Daoy (cell line): ENCODE results near the gene UBA1. TPM values are rescaled to one million over a fixed set of nuclear protein-coding genes. Genes with fewer than 3 reads are reported as not detected.
A peak's percentile ranks its signal among the peaks of the same experiment; 100 is the strongest.

Experiments used
- DNase-seq: peaks from one replicate; pipeline ENCODE4 v3.0.0-alpha.2; 2015; ENCODE audit warnings: low read depth
- total RNA-seq: library from RNA; depleted of rRNA; stranded (reverse); fragments of >200 nt; shearing (Covaris generic); gene quantifications from 2 replicates; pipeline ENCODE4 v1.2.3, GENCODE V29; 2014; rRNA removed

The UBA1 gene
- 122 and 130 TPM in 2 replicates for total RNA-seq

GRCh38 chrX:47193475-47194193, at the start of gene UBA1:
Gene UBA1 (plus strand): TSS chrX:47193829. CDS start chrX:47198803, 4,974 bp downstream.
- peak; percentile 90 for DNase-seq

- no peak for DNase-seq
Observed at GRCh38 chrX:47143894-47144625, 49.6 kb upstream of the UBA1 start.

DNA sequence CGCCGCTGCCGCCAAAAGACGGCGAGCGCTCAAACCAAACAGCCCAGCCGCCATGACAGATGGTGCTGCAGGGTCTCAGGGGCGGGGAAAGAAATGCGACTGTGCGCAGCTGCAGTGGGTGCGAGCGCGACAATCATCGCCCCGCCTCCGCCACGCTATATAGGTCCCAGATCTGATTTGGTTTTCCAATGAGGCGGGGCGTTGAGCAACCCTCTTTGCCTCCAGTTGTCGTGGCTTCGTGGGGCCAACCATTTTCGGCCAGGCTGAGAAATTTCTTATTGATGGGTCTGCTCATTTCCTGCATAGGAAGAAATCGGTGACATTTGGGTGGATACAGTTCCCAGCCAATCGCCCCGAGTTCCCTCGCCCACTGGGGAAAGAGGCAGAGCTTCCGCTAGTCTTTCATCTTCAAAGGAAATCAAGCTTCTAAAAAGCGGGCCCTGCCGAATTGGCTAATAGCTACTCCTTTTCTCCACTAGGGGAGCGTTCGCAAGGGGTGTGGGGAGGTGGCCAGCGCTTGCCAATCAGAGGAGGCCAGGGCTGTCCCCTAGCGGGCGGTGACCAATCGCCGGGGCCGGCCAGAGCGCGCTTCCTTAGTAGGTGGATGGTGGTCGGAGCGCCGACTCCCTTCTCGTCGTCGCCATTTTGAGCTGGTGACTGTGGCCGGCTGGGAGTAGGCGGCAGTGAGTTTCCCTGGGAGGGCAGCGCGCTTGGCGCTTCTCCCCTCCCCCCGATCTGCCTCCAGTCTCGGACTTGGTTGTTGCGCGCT, 48.8 kb upstream of the UBA1 start, which contains the start of the genes NDUFB11 and RBM10:
NDUFB11 (minus strand) TSS at position 77 of the 769 bp plus-strand sequence; CDS start at position 54, 23 bp downstream.
RBM10 (plus strand) TSS at position 596 of the 769 bp plus-strand sequence. CDS start 2,261 bp downstream, outside the sequence.
- peak; percentile 94 for DNase-seq

- DNase-seq = no peak
Observed at GRCh38 chrX:47145395-47146120, 48.1 kb upstream of the UBA1 start.

- no peak for DNase-seq
Observed at GRCh38 chrX:47146121-47146935, 47.3 kb upstream of the UBA1 start.

DNA sequence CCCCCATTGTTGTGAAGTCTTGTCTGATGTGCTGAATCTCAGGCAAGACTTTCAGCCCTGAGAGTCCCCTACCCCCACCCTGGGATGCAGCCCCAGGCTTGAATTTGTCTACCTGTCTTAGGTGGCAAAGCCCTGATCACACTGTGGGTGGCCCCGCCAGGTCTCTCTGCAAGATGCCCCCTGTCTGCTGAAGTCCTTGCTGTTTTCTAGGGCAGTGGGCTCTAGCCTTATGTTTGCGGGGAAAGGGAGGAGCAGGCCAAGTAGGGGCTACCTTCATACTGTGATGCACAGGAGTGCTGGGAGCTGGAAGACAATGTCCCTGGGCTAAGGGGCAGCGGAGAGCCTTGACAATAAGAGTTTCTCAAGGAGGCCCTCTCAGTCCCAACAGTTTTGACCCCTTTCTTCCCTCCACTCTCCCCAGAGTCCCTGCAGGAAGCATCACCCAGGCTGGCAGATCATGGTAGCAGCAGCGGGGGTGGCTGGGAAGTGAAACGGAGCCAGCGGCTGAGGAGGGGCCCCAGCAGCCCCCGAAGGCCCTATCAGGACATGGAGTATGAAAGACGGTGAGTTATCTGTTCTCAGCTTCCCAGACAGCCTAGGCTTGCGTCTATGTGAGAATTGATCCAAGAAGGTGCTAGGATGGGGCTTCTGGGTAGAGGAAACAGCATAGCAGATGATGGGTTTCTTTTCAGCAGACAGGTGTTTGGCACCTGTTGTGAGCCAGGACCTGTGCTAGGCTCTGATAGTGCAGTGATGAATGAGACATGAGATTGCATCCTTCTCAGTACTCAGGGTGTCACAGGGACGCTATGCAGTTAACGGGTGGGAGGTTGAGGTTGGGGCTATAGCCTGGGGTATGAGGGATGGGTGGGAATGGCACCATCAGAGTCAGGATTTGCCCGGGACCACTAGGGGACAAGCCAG, 46.4 kb upstream of the UBA1 start:
- DNase-seq = no peak

DNA sequence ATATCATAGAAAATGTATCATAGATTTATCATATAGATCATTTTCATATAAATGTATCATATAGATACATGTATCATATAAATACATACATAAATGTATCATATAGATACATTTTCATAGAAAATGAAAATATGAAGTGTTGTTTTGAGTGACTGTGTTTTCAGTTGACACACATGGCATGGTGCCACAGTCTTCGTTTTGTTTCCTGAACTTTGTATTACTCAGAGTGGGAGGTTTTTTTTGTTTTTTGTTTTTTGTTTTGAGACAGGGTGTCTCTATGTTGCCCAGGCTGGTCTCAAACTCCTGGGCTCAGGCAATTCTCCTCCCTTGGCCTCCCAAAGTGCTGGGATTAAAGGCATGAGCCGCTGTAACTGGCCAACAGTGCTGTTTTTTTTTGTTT, 44.7 kb upstream of the UBA1 start:
- DNase-seq = no peak

DNA sequence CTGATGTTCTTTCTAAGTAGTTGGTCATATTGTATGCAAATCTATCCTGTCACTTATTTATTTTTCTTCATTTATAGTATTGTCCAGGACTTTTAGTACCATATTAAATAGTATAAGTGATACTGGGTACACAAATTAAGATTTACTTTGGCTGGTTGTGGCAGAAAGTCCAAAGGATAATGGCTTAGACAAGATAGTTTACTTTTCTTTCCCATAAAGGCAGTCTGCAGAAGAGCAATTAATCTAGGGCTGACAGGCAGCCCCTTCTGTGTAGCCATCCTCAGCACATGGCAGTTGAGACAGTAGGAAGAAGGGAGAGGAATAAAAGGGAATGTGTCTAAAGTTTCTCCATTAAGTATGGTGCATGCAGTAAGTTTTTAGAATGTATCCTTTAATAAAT, 42.2 kb upstream of the UBA1 start:
- no peak for DNase-seq

DNA sequence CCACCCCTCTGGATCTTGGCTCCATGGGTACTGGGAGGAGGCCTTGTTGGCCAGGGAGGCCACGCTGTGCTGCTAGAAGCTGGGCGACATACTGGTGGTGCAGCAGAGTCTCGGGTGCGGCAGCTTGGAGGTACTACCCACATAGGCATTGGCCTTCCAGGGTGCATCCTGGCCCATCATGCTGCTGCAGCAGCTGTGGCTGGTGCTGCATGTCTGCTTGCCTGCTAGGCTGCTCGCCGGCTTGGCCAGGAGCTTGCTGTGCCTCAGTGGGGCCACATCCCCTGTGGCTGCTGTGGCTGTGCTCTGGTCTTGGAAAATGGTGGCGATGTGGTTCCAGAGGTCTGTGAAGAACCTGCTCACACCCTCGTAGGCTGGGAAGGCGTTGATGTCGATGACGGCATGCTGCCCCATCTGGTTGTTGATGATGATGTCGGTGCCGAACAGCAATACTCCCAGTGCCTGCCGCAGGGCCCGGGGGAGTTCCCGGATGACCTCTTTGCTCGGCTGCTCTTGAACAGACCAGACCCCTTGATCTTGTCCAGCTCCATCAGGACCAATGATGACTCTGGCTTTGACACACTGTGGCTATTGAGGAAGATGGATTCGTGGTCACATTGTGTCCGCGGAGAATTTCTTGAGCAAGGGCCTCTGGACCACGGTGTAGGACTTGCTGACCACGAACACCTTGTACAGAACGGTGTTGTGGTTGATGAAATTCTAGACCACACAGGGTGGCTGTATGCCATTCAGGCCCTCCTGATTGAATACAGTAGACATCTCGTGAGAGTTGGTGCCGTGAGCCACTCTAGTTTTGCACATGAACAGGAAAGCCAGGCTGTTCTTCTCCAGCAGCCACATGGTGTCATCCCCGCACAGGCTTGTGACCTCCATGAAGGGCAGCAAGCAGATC, 36.8 kb upstream of the UBA1 start:
- no peak for DNase-seq

- DNase-seq = no peak
Observed at GRCh38 chrX:47158131-47158530, 35.5 kb upstream of the UBA1 start.

- no peak for DNase-seq
Observed at GRCh38 chrX:47158781-47159180, 34.8 kb upstream of the UBA1 start.

DNA sequence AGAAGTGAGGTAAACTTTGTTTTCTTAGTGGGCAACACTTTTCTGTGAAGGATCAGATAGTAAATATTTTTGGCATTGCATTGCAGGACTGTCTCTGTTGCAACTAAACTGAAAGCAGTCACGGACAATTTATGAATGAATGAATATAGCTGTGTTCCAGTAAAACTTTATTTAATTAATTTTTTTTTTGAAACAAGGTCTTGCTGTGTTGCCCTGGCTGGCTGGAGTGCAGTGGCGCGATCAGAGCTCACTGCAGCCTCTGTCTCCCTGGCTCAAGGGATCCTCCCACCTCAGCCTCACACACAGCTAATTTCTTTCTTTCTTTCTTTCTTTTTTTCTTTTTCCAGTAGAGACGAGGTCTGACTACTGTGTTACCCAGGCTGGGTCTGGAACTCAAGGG, 32.8 kb upstream of the UBA1 start:
- no peak for DNase-seq

- no peak for DNase-seq
Observed at GRCh38 chrX:47162927-47163583, 30.6 kb upstream of the UBA1 start.

DNA sequence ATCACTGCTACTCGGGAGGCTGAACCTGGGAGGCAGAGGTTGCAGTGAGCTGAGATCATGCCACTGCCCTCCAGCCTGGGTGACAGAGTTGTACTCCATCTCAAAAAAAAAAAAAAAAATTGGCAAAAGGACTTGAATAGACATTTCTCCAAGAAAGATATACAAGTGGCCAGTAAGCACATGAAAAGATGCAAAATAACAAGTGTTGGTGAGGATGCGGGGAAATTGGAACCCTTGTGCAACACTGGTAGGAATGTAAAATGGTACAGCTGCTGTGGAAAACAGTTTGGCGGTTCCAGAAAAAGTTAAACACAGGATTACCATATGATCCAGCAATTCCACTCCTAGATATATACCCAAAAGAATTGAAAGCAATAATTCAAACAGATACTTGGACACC, 29.2 kb upstream of the UBA1 start:
- DNase-seq = no peak

DNA sequence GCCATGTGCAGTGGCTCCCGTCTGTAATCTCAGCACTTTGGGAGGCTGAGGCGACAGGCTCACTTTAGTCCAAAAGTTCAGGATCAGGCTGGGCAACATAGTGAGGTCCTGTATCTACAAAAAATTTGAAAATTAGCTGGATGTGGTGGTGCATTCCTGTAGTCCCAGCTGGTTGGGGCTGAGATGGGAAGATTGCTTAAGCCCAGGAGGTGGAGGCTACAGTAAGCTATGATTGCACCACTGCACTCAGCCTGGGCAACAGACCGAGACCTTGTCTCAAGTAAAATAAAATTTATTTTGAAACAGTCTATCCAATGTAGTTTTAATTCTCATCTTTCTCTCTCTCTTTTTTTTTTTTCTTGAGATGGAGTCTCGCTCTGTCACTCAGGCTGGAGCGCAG, 27.5 kb upstream of the UBA1 start:
- DNase-seq = no peak

GRCh38 chrX:47168495-47169073, 25.0 kb upstream of the UBA1 start:
- no peak for DNase-seq

- no peak for DNase-seq
Observed at GRCh38 chrX:47169273-47169672, 24.4 kb upstream of the UBA1 start.
